Measurements from ENCODE around the gene C1orf167.

DNA sequence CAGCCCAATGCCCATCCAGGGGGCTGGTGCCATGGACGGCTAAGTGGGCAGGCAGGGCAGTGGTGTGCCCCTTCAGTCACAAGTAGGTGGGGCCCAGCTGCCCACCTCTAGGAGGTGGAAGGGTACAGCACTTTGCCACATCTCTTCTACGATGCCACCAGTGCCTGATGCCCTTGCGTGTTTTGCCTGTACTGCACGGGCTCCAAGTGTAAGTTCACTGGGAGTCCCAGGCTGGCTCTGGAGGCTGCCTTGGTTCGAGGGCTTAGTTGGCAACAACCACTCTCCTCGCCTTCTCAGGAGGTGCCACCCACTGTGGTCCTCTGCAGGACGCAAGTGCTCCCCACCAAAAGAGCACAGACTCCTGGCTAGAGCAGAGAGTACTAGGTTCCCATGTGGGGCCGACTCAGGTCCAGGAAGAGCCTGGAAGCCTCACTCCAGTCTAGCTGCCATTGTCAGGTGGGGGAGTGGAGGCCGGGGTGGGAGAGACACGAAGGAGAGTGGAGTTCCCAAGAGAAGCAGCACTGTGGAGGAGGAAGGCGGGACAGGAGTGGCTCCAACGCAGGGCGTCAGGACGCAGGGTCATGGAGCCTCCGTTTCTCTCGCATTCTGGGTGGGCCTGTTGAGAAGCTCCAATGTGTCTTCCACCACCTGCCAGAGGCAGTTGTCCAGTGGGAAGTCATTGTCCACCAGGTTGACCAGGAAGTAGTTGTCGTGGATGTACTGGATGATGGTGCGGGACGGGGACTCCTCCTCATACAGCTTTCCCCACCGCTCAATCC is 28.3 kb downstream of the C1orf167 start:
- TF ChIP-seq PAX5 (IDR thresholded peaks at IDR 0.05; ENCODE audit: insufficient read depth, low read length, severe bottlenecking) (no peak), POLR2A (IDR thresholded peaks at IDR 0.05; ENCODE audit: low read depth, low read length) (no peak), POLR2AphosphoS5 (IDR thresholded peaks at IDR 0.05; ENCODE audit: low read depth, low read length) (no peak), TAF1 (IDR thresholded peaks at IDR 0.05; ENCODE audit: low read depth, low read length) (no peak)

Measured in GM12891 (cell line).